ENCODE measurements around the gene DCLRE1B.

- TF ChIP-seq GATA2 (IDR thresholded peaks at IDR 0.05; ENCODE audit: low read depth, low read length) (no peak), GATA3 (IDR thresholded peaks at IDR 0.05; ENCODE audit: low read depth, low read length) (no peak)
Measured at GRCh38 chr1:113890816-113891215, 14.3 kb upstream of the DCLRE1B start.

Data from SH-SY5Y (cell line).